Measurements from ENCODE around the gene STX1A. TPM values are rescaled to one million over a fixed set of nuclear protein-coding genes. Genes with fewer than 3 reads are reported as not detected.

STX1A gene
- total and polyA plus RNA-seq, 2 of the 4 experiments (the other 2 are of a cell fraction), result 9.3 to 22.0 TPM

DNA sequence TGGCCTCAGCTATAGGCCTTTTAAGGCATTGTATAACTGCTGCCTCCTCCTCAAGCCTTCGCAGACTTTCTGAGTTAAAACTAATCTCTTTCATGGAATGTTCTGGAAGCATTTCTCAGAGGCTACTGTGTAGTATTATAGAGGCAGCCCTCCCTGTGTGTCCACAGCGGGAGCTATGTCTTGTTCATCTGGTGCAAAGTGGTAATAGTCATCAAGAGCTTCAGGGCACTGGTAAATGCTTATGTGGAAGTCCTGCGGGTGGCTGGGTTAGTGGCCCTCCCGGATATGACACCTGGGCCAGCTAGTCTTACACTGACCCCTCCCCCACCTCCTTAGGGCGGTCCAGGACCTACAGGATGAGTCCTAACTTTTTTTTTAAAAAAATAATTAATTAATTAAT is 21.3 kb upstream of the STX1A start:
- peaks cover 8% of the 10 kb centered on the region for H3K9me1 ChIP-seq (ENCODE audit: insufficient read depth, low read length)
- H4K20me1 ChIP-seq (ENCODE audit: insufficient read depth, low read length), result peaks cover 3% of the 10 kb centered on the region; the same call in 1 of the 2 replicates
- H3K14ac ChIP-seq (replicated peaks; ENCODE audit: low read depth, low read length), result no peak overlapping the region
- no peak overlapping the region for H3K9ac ChIP-seq (ENCODE audit: low read depth, low read length)
- H4K5ac ChIP-seq (ENCODE audit: low read depth, low read length), result no peak overlapping the region
- in situ Hi-C loops (cut with MboI; ENCODE audit: low sequenced_read_pairs) (no loop called here), intact Hi-C loops (cut with micrococcal nuclease) (loop anchor here (10.0 kb wide), 1 partner anchor 54 kb away; no protein-coding TSS in a partner anchor), dilution Hi-C loops (cut with HindIII; ENCODE audit: low sequenced_read_pairs, unreplicated experiment) (no loop called here)
- H3K4me1 ChIP-seq (ENCODE audit: control insufficient read depth, insufficient read depth, low read length), result peaks cover 7% of the 10 kb centered on the region
- H2BK120ac ChIP-seq (ENCODE audit: low read depth, low read length), result no peak overlapping the region
- no peak overlapping the region for H2BK20ac ChIP-seq (ENCODE audit: low read depth, low read length)
- 0 out of 2 replicates have a peak, but pooled peaks cover 6% of the 10 kb centered on the region for H3K36me3 ChIP-seq (ENCODE audit: control insufficient read depth, insufficient read depth, low read length)
- H2AK5ac ChIP-seq (ENCODE audit: low read depth, low read length), result no peak overlapping the region
- H2AK9ac ChIP-seq (replicated peaks; ENCODE audit: low read depth, low read length, poor library complexity), result no peak overlapping the region
- H3K4me3 ChIP-seq (ENCODE audit: insufficient read depth, low read depth, low read length), result no peak overlapping the region
- DNase-seq, result no peak
- no peak overlapping the region for H3K23ac ChIP-seq (ENCODE audit: low read depth, low read length)
- H4K91ac ChIP-seq (ENCODE audit: insufficient read depth, low read depth, low read length), result no peak overlapping the region
- H2BK15ac ChIP-seq (ENCODE audit: low read depth, low read length), result no peak overlapping the region
- H2BK5ac ChIP-seq (ENCODE audit: low read depth, low read length, poor library complexity, severe bottlenecking), result no peak overlapping the region
- no peak for TF ChIP-seq RFX5 (IDR thresholded peaks at IDR 0.05; ENCODE audit: low read depth, low read length)
- TF ChIP-seq BHLHE40 (IDR thresholded peaks at IDR 0.05; ENCODE audit: low read depth, low read length), result no peak
- no peak for TF ChIP-seq FOS (IDR thresholded peaks at IDR 0.05; ENCODE audit: low read depth, low read length)
- TF ChIP-seq POLR2A (IDR thresholded peaks at IDR 0.05; ENCODE audit: low read depth, low read length), result no peak
- TF ChIP-seq CEBPB (IDR thresholded peaks at IDR 0.05; ENCODE audit: low read depth, low read length), result no peak
- no peak for TF ChIP-seq CHD1 (IDR thresholded peaks at IDR 0.05; ENCODE audit: low read depth, low read length)
- no peak for TF ChIP-seq RAD21 (IDR thresholded peaks at IDR 0.05; ENCODE audit: low read length)
- no peak for TF ChIP-seq MAZ (IDR thresholded peaks at IDR 0.05; ENCODE audit: borderline replicate concordance, low read depth, low read length)
- TF ChIP-seq CTCF (conservative IDR thresholded peaks at IDR 0.05; ENCODE audit: low read depth, low read length), result no peak
- no peak for TF ChIP-seq RCOR1 (IDR thresholded peaks at IDR 0.05; ENCODE audit: insufficient replicate concordance, low read length)
- TF ChIP-seq MAFK (IDR thresholded peaks at IDR 0.05; ENCODE audit: low read depth, low read length), result no peak
- TF ChIP-seq SMC3 (IDR thresholded peaks at IDR 0.05; ENCODE audit: low read depth, low read length), result no peak
- TF ChIP-seq, protein P1, sequence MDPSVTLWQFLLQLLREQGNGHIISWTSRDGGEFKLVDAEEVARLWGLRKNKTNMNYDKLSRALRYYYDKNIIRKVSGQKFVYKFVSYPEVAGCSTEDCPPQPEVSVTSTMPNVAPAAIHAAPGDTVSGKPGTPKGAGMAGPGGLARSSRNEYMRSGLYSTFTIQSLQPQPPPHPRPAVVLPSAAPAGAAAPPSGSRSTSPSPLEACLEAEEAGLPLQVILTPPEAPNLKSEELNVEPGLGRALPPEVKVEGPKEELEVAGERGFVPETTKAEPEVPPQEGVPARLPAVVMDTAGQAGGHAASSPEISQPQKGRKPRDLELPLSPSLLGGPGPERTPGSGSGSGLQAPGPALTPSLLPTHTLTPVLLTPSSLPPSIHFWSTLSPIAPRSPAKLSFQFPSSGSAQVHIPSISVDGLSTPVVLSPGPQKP (IDR thresholded peaks at IDR 0.05; ENCODE audit: borderline replicate concordance, low read depth, low read length), result no peak
- TF ChIP-seq USF2 (IDR thresholded peaks at IDR 0.05; ENCODE audit: low read depth, low read length), result no peak
- no peak for TF ChIP-seq NFE2L2 (IDR thresholded peaks at IDR 0.05; ENCODE audit: low read depth, low read length)
- TF ChIP-seq MXI1 (IDR thresholded peaks at IDR 0.05; ENCODE audit: borderline replicate concordance, low read depth, low read length), result no peak
- CTCF ChIA-PET, result interaction anchor here (1.2 kb wide), 1 partner anchor 111 kb away, joined by 3 read pairs; no protein-coding TSS in a partner anchor
- no CpG with 5 or more reads among the region's 5 CpGs for WGBS, 2 experiments (ENCODE audit: extremely low coverage in 2 of 2, insufficient read length in 1 of 2)
- H4K8ac ChIP-seq (ENCODE audit: low read depth in 2 of 2, low read length in 2 of 2), result no peak overlapping the region
- no peak overlapping the region for H3K27ac ChIP-seq (ENCODE audit: insufficient read depth, low read length)
- no peak overlapping the region for H3K18ac ChIP-seq (ENCODE audit: low read depth, low read length)
- no peaks in the 10 kb centered on the region for H3K27me3 ChIP-seq (ENCODE audit: control insufficient read depth, insufficient read depth, low read length)
- no peaks in the 10 kb centered on the region for H3K9me3 ChIP-seq (ENCODE audit: control insufficient read depth, insufficient read depth, low read length)
- H3K56ac ChIP-seq (ENCODE audit: extremely low read depth, insufficient read depth, low read length), result no peak overlapping the region
- peaks cover 5 to 21% of the 10 kb centered on the region in 2 experiments; a peak in 3 of 4 replicates for H3K79me1 ChIP-seq (ENCODE audit: low read depth in 1 of 2, low read length in 2 of 2)
- POLR2A ChIA-PET (ENCODE audit: unreplicated experiment), result no interaction called here
- ATAC-seq (ENCODE audit: low read depth), result no peak
- no peak overlapping the region for H2AFZ ChIP-seq (replicated peaks; ENCODE audit: low read length, poor library complexity)
- no peak overlapping the region for H3K4ac ChIP-seq (ENCODE audit: low read depth, low read length)
- no TSS peak for BruUV-seq (replicated peaks)
- H3K4me2 ChIP-seq (ENCODE audit: low read depth, low read length), result no peak overlapping the region
